Measurements from ENCODE around the gene PRSS12. TPM values are rescaled to one million over a fixed set of nuclear protein-coding genes. Genes with fewer than 3 reads are reported as not detected.

Gene PRSS12
- total RNA-seq, 1 experiment from 2014 or later = 13.8 TPM

DNA sequence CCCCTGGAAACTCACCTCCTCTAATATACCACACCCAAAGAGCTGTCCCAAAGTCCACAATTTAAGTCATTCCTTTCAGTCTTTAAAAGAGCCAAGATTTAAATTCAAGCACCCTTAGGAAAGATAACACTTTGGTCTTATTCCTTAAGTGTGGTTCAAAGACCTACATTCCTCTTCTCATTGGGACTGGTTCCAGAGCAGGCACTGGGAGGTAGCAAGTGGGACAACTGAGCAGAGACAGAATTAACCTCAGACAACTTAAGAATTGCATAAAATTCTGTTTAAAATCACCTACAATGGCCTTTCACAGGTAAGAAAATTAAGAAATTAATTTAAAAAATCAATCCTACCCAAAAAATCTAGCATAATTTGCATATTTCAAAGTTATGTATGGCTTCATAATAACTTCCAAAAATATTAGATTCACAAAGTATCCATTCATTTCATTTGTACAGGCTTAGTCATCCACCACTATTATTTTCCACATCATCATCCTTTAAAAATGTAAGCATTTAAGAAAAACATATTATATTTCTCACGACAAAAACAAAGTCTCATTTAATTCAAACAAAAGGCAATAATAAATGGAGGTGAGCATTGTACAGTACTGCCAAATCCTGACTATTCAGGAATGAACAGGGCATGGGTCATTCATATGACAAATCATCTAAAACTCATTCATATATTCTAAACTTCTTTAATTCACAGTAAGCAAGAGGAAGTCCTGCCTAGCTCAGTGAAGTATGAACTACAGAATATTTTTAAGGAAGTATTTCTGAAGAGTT lies 13.6 kb downstream of the PRSS12 start:
- no peaks in the 10 kb centered on the region for H3K36me3 ChIP-seq (ENCODE audit: control insufficient read depth in 1 of 2, insufficient read depth in 2 of 2, low read length in 2 of 2)
- no peak overlapping the region for H3K4me3 ChIP-seq (replicated peaks in 1 of 2; ENCODE audit: low read depth in 1 of 2, low read length in 2 of 2)
- no TSS peak for BruUV-seq (replicated peaks)
- H3K27me3 ChIP-seq (ENCODE audit: insufficient read depth, low read length) = no peaks in the 10 kb centered on the region
- peaks cover 0 to 3% of the 10 kb centered on the region in 2 experiments; a peak in 1 of 4 replicates for H3K4me1 ChIP-seq (ENCODE audit: control insufficient read depth in 1 of 2, insufficient read depth in 2 of 2, low read length in 2 of 2)
- ChIA-PET CTCF (interaction anchor here (2.2 kb wide), 1 partner anchor 14 kb away, joined by 9 read pairs; the partner anchor contains the start of gene PRSS12), RAD21 (ENCODE audit: low non-redundant PET in 1 of 2, low total read pairs in 2 of 2, uncharacterized antibody in 2 of 2, unreplicated experiment in 2 of 2) (no interaction called here), POLR2A (no interaction called here)
- H3K9me2 ChIP-seq (ENCODE audit: insufficient read depth) = no peaks in the 10 kb centered on the region
- TF ChIP-seq ZFX (IDR thresholded peaks at IDR 0.05) (no peak), JUND (IDR thresholded peaks at IDR 0.05) (no peak), EZH2phosphoT487 (IDR thresholded peaks at IDR 0.05; ENCODE audit: borderline replicate concordance) (no peak), POLR2AphosphoS5 (IDR thresholded peaks at IDR 0.05; ENCODE audit: low read depth, low read length) (no peak), TCF7L2 (IDR thresholded peaks at IDR 0.05; ENCODE audit: borderline replicate concordance, extremely low read depth, insufficient read depth, insufficient read length) (no peak), CEBPB (IDR thresholded peaks at IDR 0.05; ENCODE audit: low read depth) (no peak), ZNF274 (IDR thresholded peaks at IDR 0.05; ENCODE audit: low read depth, low read length) (no peak), EGR1 (IDR thresholded peaks at IDR 0.05; ENCODE audit: low read depth) (no peak)
- TF ChIP-seq, protein P1, sequence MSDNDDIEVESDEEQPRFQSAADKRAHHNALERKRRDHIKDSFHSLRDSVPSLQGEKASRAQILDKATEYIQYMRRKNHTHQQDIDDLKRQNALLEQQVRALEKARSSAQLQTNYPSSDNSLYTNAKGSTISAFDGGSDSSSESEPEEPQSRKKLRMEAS (IDR thresholded peaks at IDR 0.05) = no peak
- TF ChIP-seq, protein P2, sequence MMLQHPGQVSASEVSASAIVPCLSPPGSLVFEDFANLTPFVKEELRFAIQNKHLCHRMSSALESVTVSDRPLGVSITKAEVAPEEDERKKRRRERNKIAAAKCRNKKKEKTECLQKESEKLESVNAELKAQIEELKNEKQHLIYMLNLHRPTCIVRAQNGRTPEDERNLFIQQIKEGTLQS (IDR thresholded peaks at IDR 0.05) = no peak
- no peaks in the 10 kb centered on the region for H4K20me1 ChIP-seq (ENCODE audit: insufficient read depth)
- DNase-seq (ENCODE audit: low read depth, low spot score) (no peak), ATAC-seq (no peak)
- no peak overlapping the region for H2AFZ ChIP-seq (ENCODE audit: low read depth, low read length, poor library complexity, severe bottlenecking)
- H3K27ac ChIP-seq (ENCODE audit: low read depth, low read length) = no peak overlapping the region
- no peak overlapping the region for H3K4me2 ChIP-seq (ENCODE audit: low read length)
- H3K9ac ChIP-seq (ENCODE audit: low read length) = no peak overlapping the region
- no peaks in the 10 kb centered on the region for H3K9me3 ChIP-seq (ENCODE audit: control insufficient read depth in 1 of 2, insufficient read depth in 1 of 2, low read depth in 1 of 2, low read length in 2 of 2)
- H3K79me2 ChIP-seq (ENCODE audit: insufficient read depth, low read length) = no peaks in the 10 kb centered on the region
- intact Hi-C loops (cut with micrococcal nuclease) = no loop called here
